H9 (cell line): ENCODE results near the gene TCEAL5. TPM values are rescaled to one million over a fixed set of nuclear protein-coding genes. Genes with fewer than 3 reads are reported as not detected.

Source experiments
- DNase-seq: peaks from one replicate; pipeline ENCODE4 v3.0.0-alpha.2; 2017
- H2AFZ ChIP-seq: one replicate; pipeline ENCODE4 v1.6.1; 2013; ENCODE audit warnings: mild to moderate bottlenecking, low read length, control low read depth, moderate library complexity
- H2AK5ac ChIP-seq: 2 replicates; pipeline ENCODE4 v1.6.1; 2013; ENCODE audit warnings: low read length, control low read depth, mixed read lengths; ENCODE audit not compliant: insufficient read length
- H2BK120ac ChIP-seq: one replicate; pipeline ENCODE4 v1.6.1; 2013; ENCODE audit warnings: low read depth, mild to moderate bottlenecking, low read length, control low read depth, inconsistent platforms; ENCODE audit not compliant: poor library complexity, severe bottlenecking
- H2BK12ac ChIP-seq: 2 replicates; pipeline ENCODE4 v1.6.1; 2013; ENCODE audit warnings: low read length, control low read depth, mixed read lengths, low read depth; ENCODE audit not compliant: insufficient read length
- H2BK15ac ChIP-seq: 2 replicates; pipeline ENCODE4 v1.6.1; 2013; ENCODE audit warnings: low read depth, low read length, control low read depth
- H2BK20ac ChIP-seq: one replicate; pipeline ENCODE4 v1.6.1; 2013; ENCODE audit warnings: low read depth, mild to moderate bottlenecking, low read length, control low read depth, inconsistent platforms; ENCODE audit not compliant: poor library complexity, severe bottlenecking
- H2BK5ac ChIP-seq: 2 replicates; pipeline ENCODE4 v1.6.1; 2013; ENCODE audit warnings: low read length, control low read depth, mixed read lengths; ENCODE audit not compliant: insufficient read length
- H3K14ac ChIP-seq: 2 replicates; pipeline ENCODE4 v1.6.1; 2013; ENCODE audit warnings: low read length, control low read depth; ENCODE audit not compliant: insufficient read depth
- H3K18ac ChIP-seq: 2 replicates; pipeline ENCODE4 v1.6.1; 2013; ENCODE audit warnings: low read depth, mild to moderate bottlenecking, mixed read lengths, low read length, control low read depth; ENCODE audit not compliant: insufficient read length
- H3K23ac ChIP-seq: 2 replicates; pipeline ENCODE4 v1.6.1; 2013; ENCODE audit warnings: low read length, control low read depth, mixed read lengths, low read depth; ENCODE audit not compliant: insufficient read length
- H3K23me2 ChIP-seq: 2 replicates; pipeline ENCODE4 v1.6.1; 2013; ENCODE audit warnings: low read depth, mild to moderate bottlenecking, mixed read lengths, low read length, control low read depth; ENCODE audit not compliant: insufficient read length, poor library complexity, severe bottlenecking
- H3K27ac ChIP-seq: 2 replicates; pipeline ENCODE4 v1.5.1; 2013; ENCODE audit warnings: low read length, control low read depth, mixed read lengths, low read depth; ENCODE audit not compliant: insufficient read length
- H3K27me3 ChIP-seq: 2 replicates; pipeline ENCODE4 v1.6.1; 2013; ENCODE audit warnings: low read length, control low read depth, inconsistent platforms; ENCODE audit not compliant: insufficient read depth
- H3K4ac ChIP-seq: 2 replicates; pipeline ENCODE4 v1.6.1; 2013; ENCODE audit warnings: low read depth, mild to moderate bottlenecking, control low read depth, inconsistent platforms, low read length, moderate library complexity
- H3K4me1 ChIP-seq: 2 replicates; pipeline ENCODE4 v1.6.1; 2013; ENCODE audit warnings: low read length, control low read depth, inconsistent platforms; ENCODE audit not compliant: insufficient read depth
- H3K4me2 ChIP-seq: 2 replicates; pipeline ENCODE4 v1.6.1; 2013; ENCODE audit warnings: low read length, control low read depth, mixed read lengths; ENCODE audit not compliant: insufficient read length, insufficient read depth
- H3K56ac ChIP-seq: 2 replicates; pipeline ENCODE4 v1.6.1; 2013; ENCODE audit warnings: low read depth, mild to moderate bottlenecking, mixed read lengths, low read length, control low read depth; ENCODE audit not compliant: insufficient read length
- H3K79me1 ChIP-seq: 2 replicates; pipeline ENCODE4 v1.6.1; 2013; ENCODE audit warnings: low read depth, mild to moderate bottlenecking, moderate library complexity, low read length, control low read depth, inconsistent platforms; ENCODE audit not compliant: insufficient read depth, poor library complexity, severe bottlenecking
- H3K79me2 ChIP-seq: 2 replicates; pipeline ENCODE4 v1.6.1; 2013; ENCODE audit warnings: low read length, control low read depth, inconsistent platforms; ENCODE audit not compliant: insufficient read depth
- H3K9ac ChIP-seq: 2 replicates; pipeline ENCODE4 v1.6.1; 2013; ENCODE audit warnings: low read length, control low read depth, mixed read lengths; ENCODE audit not compliant: insufficient read length; ENCODE audit errors: extremely low read depth
- H3K9me3 ChIP-seq: one replicate; pipeline ENCODE4 v1.6.1; 2013; ENCODE audit warnings: low read depth, low read length, inconsistent platforms; ENCODE audit not compliant: control insufficient read depth
- H3T11ph ChIP-seq: one replicate; pipeline ENCODE4 v1.6.1; 2013; ENCODE audit warnings: mild to moderate bottlenecking, low read length, control low read depth, inconsistent platforms
- H4K20me1 ChIP-seq: one replicate; pipeline ENCODE4 v1.6.1; 2013; ENCODE audit not compliant: control insufficient read depth, insufficient read length, insufficient read depth
- H4K5ac ChIP-seq: 2 replicates; pipeline ENCODE4 v1.6.1; 2013; ENCODE audit warnings: low read depth, mild to moderate bottlenecking, mixed read lengths, low read length, control low read depth; ENCODE audit not compliant: insufficient read length
- H4K8ac ChIP-seq: replicated peaks from 2 replicates; pipeline ENCODE4 v1.6.1; 2013; ENCODE audit warnings: low read length, control low read depth, mixed read lengths, low read depth; ENCODE audit not compliant: insufficient read length
- H4K91ac ChIP-seq: 2 replicates; pipeline ENCODE4 v1.6.1; 2013; ENCODE audit warnings: low read depth, mild to moderate bottlenecking, moderate library complexity, mixed read lengths, low read length, control low read depth; ENCODE audit not compliant: insufficient read length
- H3K27ac Mint-ChIP-seq, 3 experiments: 2 replicates in 2 of 3; 3 replicates in 1 of 3; pipeline ENCODE4 v1.8.0; 2020 to 2021; ENCODE audit warnings: mixed read lengths in 3 of 3, mild to moderate bottlenecking in 1 of 3, moderate library complexity in 1 of 3
- H3K27me3 Mint-ChIP-seq: 2 replicates; pipeline ENCODE4 v1.8.0; 2021; ENCODE audit warnings: low read depth, mild to moderate bottlenecking, moderate library complexity, mixed read lengths
- H3K36me3 Mint-ChIP-seq, 3 experiments: 2 replicates in 2 of 3; 3 replicates in 1 of 3; pipeline ENCODE4 v1.8.0; 2020 to 2021; ENCODE audit warnings: low read depth in 3 of 3, mixed read lengths in 3 of 3; ENCODE audit not compliant: insufficient read depth in 1 of 3
- H3K4me1 Mint-ChIP-seq, 2 experiments: 2 replicates each; pipeline ENCODE4 v1.8.0; 2020; ENCODE audit warnings: mixed read lengths in 2 of 2
- H3K4me3 Mint-ChIP-seq, 2 experiments: 2 replicates in 1 of 2; 3 replicates in 1 of 2; pipeline ENCODE4 v1.8.0; 2020 to 2021; ENCODE audit warnings: mild to moderate bottlenecking in 2 of 2, mixed read lengths in 2 of 2, moderate library complexity in 1 of 2
- H3K9me3 Mint-ChIP-seq, 2 experiments: 2 replicates in 1 of 2; 3 replicates in 1 of 2; pipeline ENCODE4 v1.8.0; 2020; ENCODE audit warnings: mild to moderate bottlenecking in 2 of 2, mixed read lengths in 2 of 2, moderate library complexity in 1 of 2
- WGBS: extraction: QIAGEN DNeasy Blood & Tissue Kit; methylation state at CpG from one replicate; pipeline ENCODE4 v1.1.7; 2013; ENCODE audit warnings: missing lambda C conversion rate, low lambda C conversion rate, mixed read lengths; ENCODE audit not compliant: insufficient read length; ENCODE audit errors: extremely low coverage; 5-methylcytosine and 5-hydroxymethylcytosine counted together
- total RNA-seq: library from RNA; stranded (reverse); gene quantifications from 2 replicates; pipeline ENCODE4 v1.2.1, GENCODE V29; 2021
- TF ChIP-seq, protein P1 (sequence below): fragments of 200-600 bp; sonication (generic); conservative IDR thresholded peaks from 3 replicates; pipeline ENCODE4 v1.8.0; 2021; ENCODE audit warnings: antibody characterized with exemption, mild to moderate bottlenecking

Gene TCEAL5
- total RNA-seq, 1 experiment from 2014 or later: not detected

GRCh38 chrX:103254171-103254824 lies 22.3 kb downstream of the TCEAL5 start:
- H3K4me1 ChIP-seq: 0 out of 2 replicates have a peak, but pooled peaks cover 2% of the 10 kb centered on the region
- no peaks in the 10 kb centered on the region for H3K79me1 ChIP-seq
- H3K23me2 ChIP-seq: peaks cover 4% of the 10 kb centered on the region
- H3K4me2 ChIP-seq: peak overlapping the region; percentile 58
- H4K8ac ChIP-seq: no peak overlapping the region
- H4K5ac ChIP-seq: peak overlapping the region; percentile 11
- Mint-ChIP-seq H3K4me1 (peaks cover 7 to 20% of the 10 kb centered on the region in 2 experiments; a peak in 3 of 4 replicates), H3K27ac (peak overlapping the region; percentile 97 to 99 (median 98)), H3K27me3 (peaks cover 1% of the 10 kb centered on the region; the same call in 1 of the 2 replicates), H3K4me3 (peak overlapping the region; percentile 82 to 89), H3K36me3 (peaks cover 16 to 19% (median 17%) of the 10 kb centered on the region in 3 experiments), H3K9me3 (peaks cover 2 to 54% of the 10 kb centered on the region in 2 experiments; a peak in 4 of 5 replicates)
- no peak overlapping the region for H2BK15ac ChIP-seq
- no peaks in the 10 kb centered on the region for H3K27me3 ChIP-seq
- no peak overlapping the region for H3K4ac ChIP-seq
- H3T11ph ChIP-seq: no peak overlapping the region
- H4K20me1 ChIP-seq: no peaks in the 10 kb centered on the region
- no peak overlapping the region for H3K14ac ChIP-seq
- H3K9ac ChIP-seq: peak overlapping the region; percentile 81
- H2BK20ac ChIP-seq: no peak overlapping the region
- no peak overlapping the region for H2BK5ac ChIP-seq
- no peak overlapping the region for H3K23ac ChIP-seq
- H2BK12ac ChIP-seq: no peak overlapping the region
- peak overlapping the region; percentile 77 for H3K27ac ChIP-seq
- H3K9me3 ChIP-seq: no peaks in the 10 kb centered on the region
- no peak overlapping the region for H2AFZ ChIP-seq
- peak; percentile 98 for DNase-seq
- no CpG with 5 or more reads among the region's 22 CpGs for WGBS
- H3K18ac ChIP-seq: peak overlapping the region; percentile 71
- peak overlapping the region; percentile 64 for H3K56ac ChIP-seq
- H4K91ac ChIP-seq: no peak overlapping the region
- TF ChIP-seq, protein P1, sequence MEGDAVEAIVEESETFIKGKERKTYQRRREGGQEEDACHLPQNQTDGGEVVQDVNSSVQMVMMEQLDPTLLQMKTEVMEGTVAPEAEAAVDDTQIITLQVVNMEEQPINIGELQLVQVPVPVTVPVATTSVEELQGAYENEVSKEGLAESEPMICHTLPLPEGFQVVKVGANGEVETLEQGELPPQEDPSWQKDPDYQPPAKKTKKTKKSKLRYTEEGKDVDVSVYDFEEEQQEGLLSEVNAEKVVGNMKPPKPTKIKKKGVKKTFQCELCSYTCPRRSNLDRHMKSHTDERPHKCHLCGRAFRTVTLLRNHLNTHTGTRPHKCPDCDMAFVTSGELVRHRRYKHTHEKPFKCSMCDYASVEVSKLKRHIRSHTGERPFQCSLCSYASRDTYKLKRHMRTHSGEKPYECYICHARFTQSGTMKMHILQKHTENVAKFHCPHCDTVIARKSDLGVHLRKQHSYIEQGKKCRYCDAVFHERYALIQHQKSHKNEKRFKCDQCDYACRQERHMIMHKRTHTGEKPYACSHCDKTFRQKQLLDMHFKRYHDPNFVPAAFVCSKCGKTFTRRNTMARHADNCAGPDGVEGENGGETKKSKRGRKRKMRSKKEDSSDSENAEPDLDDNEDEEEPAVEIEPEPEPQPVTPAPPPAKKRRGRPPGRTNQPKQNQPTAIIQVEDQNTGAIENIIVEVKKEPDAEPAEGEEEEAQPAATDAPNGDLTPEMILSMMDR: no peak
- no peaks in the 10 kb centered on the region for H3K79me2 ChIP-seq
- H2BK120ac ChIP-seq: no peak overlapping the region
- no peak overlapping the region for H2AK5ac ChIP-seq
